HEK293 (cell line): Measurements from ENCODE around the gene RBBP5.

ENCODE experiments used
- CTCF ChIA-PET: fragments of 350-600 bp; formaldehyde crosslinking; extraction: SDS; loops from one replicate; lab custom pipeline; 2021; ENCODE audit warnings: antibody characterized with exemption; lab: Yijun Ruan, JAX
- POLR2A ChIA-PET: fragments of 300-600 bp; formaldehyde crosslinking; extraction: SDS; loops from one replicate; lab custom pipeline; 2020; ENCODE audit warnings: antibody characterized with exemption, inconsistent platforms; lab: Yijun Ruan, JAX
- H3K27ac ChIP-seq: fragments of 200-500 bp; sonication (Bioruptor generic); 2 replicates; pipeline ENCODE4 v1.5.1; 2014; ENCODE audit warnings: low read depth, low read length, control low read depth, inconsistent platforms; ENCODE audit errors: extremely low read depth
- H3K36me3 ChIP-seq, 2 experiments: fragments of 200-500 bp in 1 of 2; sonication (Bioruptor generic) in 1 of 2; 1 replicate in 1 of 2; 2 replicates in 1 of 2; pipeline ENCODE4 v1.5.1; 2014 to 2017; ENCODE audit warnings: inconsistent platforms in 2 of 2, low read length in 2 of 2; ENCODE audit not compliant: control insufficient read depth in 2 of 2, insufficient read depth in 1 of 2
- H3K4me1 ChIP-seq: fragments of 200-500 bp; sonication (Bioruptor generic); 2 replicates; pipeline ENCODE4 v1.5.1; 2014; ENCODE audit warnings: mild to moderate bottlenecking, low read length, inconsistent platforms; ENCODE audit not compliant: control insufficient read depth, insufficient read depth
- H3K4me3 ChIP-seq: 2 replicates; pipeline ENCODE4 v1.5.1; 2011; ENCODE audit warnings: low read depth, mild to moderate bottlenecking, control low read depth, low read length, moderate library complexity
- H3K9me3 ChIP-seq: fragments of 200-500 bp; sonication (Bioruptor generic); 2 replicates; pipeline ENCODE4 v1.5.1; 2014; ENCODE audit warnings: low read depth, low read length, inconsistent platforms; ENCODE audit not compliant: control insufficient read depth, insufficient read depth
- HOXC10 ChIP-seq: sonication (generic); formaldehyde crosslinking; IDR thresholded peaks from 2 replicates; pipeline ENCODE4 v1.8.1; 2023; ENCODE audit warnings: mild to moderate bottlenecking, missing genetic modification reagents
- KLF16 ChIP-seq: fragments of 450-650 bp; formaldehyde crosslinking; IDR thresholded peaks from 2 replicates; pipeline ENCODE4 v1.5.1; 2017; ENCODE audit warnings: missing biosample characterization, missing genetic modification characterization
- MYNN ChIP-seq: fragments of 450-650 bp; formaldehyde crosslinking; IDR thresholded peaks from 2 replicates; pipeline ENCODE4 v1.5.1; 2016; ENCODE audit warnings: missing biosample characterization, missing genetic modification characterization, borderline replicate concordance
- PBX3 ChIP-seq: sonication (generic); formaldehyde crosslinking; IDR thresholded peaks from 2 replicates; pipeline ENCODE4 v1.8.1; 2022; ENCODE audit warnings: mild to moderate bottlenecking, moderate library complexity, missing genetic modification reagents
- ZBTB48 ChIP-seq: fragments of 450-650 bp; formaldehyde crosslinking; IDR thresholded peaks from 2 replicates; pipeline ENCODE4 v1.5.1; 2016; ENCODE audit warnings: missing biosample characterization, missing genetic modification characterization
- ZNF112 ChIP-seq: fragments of 450-650 bp; formaldehyde crosslinking; IDR thresholded peaks from 2 replicates; pipeline ENCODE4 v1.5.0; 2017; ENCODE audit warnings: missing biosample characterization, missing genetic modification characterization
- ZNF239 ChIP-seq: fragments of 450-650 bp; formaldehyde crosslinking; IDR thresholded peaks from 2 replicates; pipeline ENCODE4 v1.5.1; 2016; ENCODE audit warnings: missing biosample characterization, missing genetic modification characterization
- ZNF324 ChIP-seq: fragments of 450-650 bp; formaldehyde crosslinking; IDR thresholded peaks from 2 replicates; pipeline ENCODE4 v1.5.1; 2016; ENCODE audit warnings: missing biosample characterization, missing genetic modification characterization
- ZNF521 ChIP-seq: fragments of 450-650 bp; formaldehyde crosslinking; IDR thresholded peaks from 2 replicates; pipeline ENCODE4 v1.5.1; 2017; ENCODE audit warnings: missing biosample characterization, mild to moderate bottlenecking, missing genetic modification characterization
- ZNF596 ChIP-seq: fragments of 450-650 bp; IDR thresholded peaks from 2 replicates; pipeline ENCODE4 v1.5.0; 2018; ENCODE audit warnings: missing biosample characterization, mild to moderate bottlenecking, missing genetic modification characterization, moderate library complexity
- ZNF768 ChIP-seq: fragments of 450-650 bp; formaldehyde crosslinking; IDR thresholded peaks from 2 replicates; pipeline ENCODE4 v1.5.1; 2018; ENCODE audit warnings: missing biosample characterization, mild to moderate bottlenecking, missing genetic modification characterization
- TF ChIP-seq, protein P1 (sequence below): fragments of 450-650 bp; formaldehyde crosslinking; IDR thresholded peaks from 2 replicates; pipeline ENCODE4 v1.5.1; 2016; ENCODE audit warnings: missing biosample characterization, missing genetic modification characterization
- TF ChIP-seq, protein P2 (sequence below): fragments of 450-650 bp; formaldehyde crosslinking; IDR thresholded peaks from 2 replicates; pipeline ENCODE4 v1.5.1; 2017; ENCODE audit warnings: missing biosample characterization, mild to moderate bottlenecking, missing genetic modification characterization, moderate library complexity

The RBBP5 gene

GRCh38 chr1:205042911-205043806 is 78.6 kb downstream of the RBBP5 start, which contains the start of gene CNTN2 (continued):
- TF ChIP-seq, protein P1, sequence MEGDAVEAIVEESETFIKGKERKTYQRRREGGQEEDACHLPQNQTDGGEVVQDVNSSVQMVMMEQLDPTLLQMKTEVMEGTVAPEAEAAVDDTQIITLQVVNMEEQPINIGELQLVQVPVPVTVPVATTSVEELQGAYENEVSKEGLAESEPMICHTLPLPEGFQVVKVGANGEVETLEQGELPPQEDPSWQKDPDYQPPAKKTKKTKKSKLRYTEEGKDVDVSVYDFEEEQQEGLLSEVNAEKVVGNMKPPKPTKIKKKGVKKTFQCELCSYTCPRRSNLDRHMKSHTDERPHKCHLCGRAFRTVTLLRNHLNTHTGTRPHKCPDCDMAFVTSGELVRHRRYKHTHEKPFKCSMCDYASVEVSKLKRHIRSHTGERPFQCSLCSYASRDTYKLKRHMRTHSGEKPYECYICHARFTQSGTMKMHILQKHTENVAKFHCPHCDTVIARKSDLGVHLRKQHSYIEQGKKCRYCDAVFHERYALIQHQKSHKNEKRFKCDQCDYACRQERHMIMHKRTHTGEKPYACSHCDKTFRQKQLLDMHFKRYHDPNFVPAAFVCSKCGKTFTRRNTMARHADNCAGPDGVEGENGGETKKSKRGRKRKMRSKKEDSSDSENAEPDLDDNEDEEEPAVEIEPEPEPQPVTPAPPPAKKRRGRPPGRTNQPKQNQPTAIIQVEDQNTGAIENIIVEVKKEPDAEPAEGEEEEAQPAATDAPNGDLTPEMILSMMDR (tag by site-specific recombination): no peak

- Histone ChIP-seq H3K9me3 (no peaks in the 10 kb centered on the region), H3K4me1 (no peaks in the 10 kb centered on the region), H3K36me3 (no peaks in the 10 kb centered on the region), H3K27ac (no peak overlapping the region), H3K4me3 (no peak overlapping the region)
- ChIA-PET CTCF (interaction anchor here (1.0 kb wide), 1 partner anchor 19 kb away, joined by 3 read pairs; no protein-coding TSS in a partner anchor), POLR2A (no interaction called here)
- TF ChIP-seq ZNF596 (tag by site-specific recombination) (no peak), KLF16 (tag by site-specific recombination) (no peak), MYNN (peak; percentile 88), ZBTB48 (0 out of 2 replicates have a peak, but pooled peaks have one; percentile 20), HOXC10 (CRISPR knock-in tag) (no peak), ZNF324 (tag by site-specific recombination) (no peak), ZNF768 (peak; percentile 77; the same call in 1 of the 2 replicates), ZNF239 (tag by site-specific recombination) (no peak), ZNF112 (tag by site-specific recombination) (no peak)
- TF ChIP-seq, protein P2, sequence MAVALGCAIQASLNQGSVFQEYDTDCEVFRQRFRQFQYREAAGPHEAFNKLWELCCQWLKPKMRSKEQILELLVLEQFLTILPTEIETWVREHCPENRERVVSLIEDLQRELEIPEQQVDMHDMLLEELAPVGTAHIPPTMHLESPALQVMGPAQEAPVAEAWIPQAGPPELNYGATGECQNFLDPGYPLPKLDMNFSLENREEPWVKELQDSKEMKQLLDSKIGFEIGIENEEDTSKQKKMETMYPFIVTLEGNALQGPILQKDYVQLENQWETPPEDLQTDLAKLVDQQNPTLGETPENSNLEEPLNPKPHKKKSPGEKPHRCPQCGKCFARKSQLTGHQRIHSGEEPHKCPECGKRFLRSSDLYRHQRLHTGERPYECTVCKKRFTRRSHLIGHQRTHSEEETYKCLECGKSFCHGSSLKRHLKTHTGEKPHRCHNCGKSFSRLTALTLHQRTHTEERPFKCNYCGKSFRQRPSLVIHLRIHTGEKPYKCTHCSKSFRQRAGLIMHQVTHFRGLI (tag by site-specific recombination): no peak
Observed at GRCh38 chr1:205041998-205042910, 79.5 kb downstream of the RBBP5 start.

DNA sequence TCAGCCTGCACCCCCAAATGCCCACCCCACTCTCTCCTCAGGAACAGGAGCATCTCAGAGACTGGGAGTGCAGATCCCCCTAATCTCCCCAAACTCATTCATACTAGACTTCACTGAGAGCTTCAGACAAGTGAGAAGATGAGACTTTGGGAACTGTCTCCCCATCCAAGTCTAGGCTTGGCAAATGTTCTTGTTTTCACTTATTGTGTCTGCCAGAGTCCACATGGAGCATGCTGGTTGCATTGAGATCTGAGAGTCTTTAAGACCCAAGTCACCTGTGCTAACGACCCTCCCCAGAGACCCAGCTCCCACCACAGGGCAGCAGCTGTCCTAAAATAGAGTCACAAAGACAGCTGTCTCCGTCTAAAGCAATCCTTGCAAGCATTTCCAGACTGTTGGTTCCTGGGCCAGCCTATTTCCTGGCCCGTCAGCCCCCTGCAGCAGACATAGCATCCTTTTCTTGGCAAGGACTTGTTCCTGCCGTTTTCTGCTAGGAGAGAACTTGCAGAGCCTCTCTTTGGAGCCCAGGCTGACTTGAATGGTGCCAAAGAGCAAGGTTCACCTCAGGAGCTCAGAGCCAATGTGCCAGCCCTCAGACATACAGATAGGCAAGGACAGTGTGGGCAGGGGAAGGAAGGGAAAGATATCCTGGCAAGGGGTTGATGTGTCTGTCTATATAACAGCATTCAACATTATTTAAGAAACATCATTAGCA is 80.6 kb downstream of the RBBP5 start:
- ChIA-PET CTCF (interaction anchor here (1.0 to 3.2 kb wide), 2 partner anchors 20 to 21 kb away, joined by 3 to 20 read pairs; no protein-coding TSS in a partner anchor), POLR2A (no interaction called here)
- H3K4me3 ChIP-seq: no peak overlapping the region
- no peaks in the 10 kb centered on the region for H3K36me3 ChIP-seq
- TF ChIP-seq ZNF521 (no peak), PBX3 (CRISPR knock-in tag) (no peak)
- H3K27ac ChIP-seq: no peak overlapping the region
- H3K9me3 ChIP-seq: no peaks in the 10 kb centered on the region
- H3K4me1 ChIP-seq: no peaks in the 10 kb centered on the region
